DND-41 (cell line): Measurements from ENCODE around the gene TBC1D8.

Experiments used
- ATAC-seq: fragments of 200-7000 bp; cut with Tn5 transposase; 3 replicates; pipeline ENCODE4 v1.9.1; 2021; ENCODE audit warnings: low read depth; ENCODE audit not compliant: insufficient read depth
- DNase-seq: peaks from one replicate; pipeline ENCODE4 v3.0.0-alpha.2; 2020
- H2AFZ ChIP-seq: 2 replicates; pipeline ENCODE4 v1.6.0; 2012; ENCODE audit warnings: low read depth, low read length
- H3K27ac ChIP-seq: 2 replicates; pipeline ENCODE4 v1.5.1; 2012; ENCODE audit warnings: low read length, inconsistent platforms
- H3K27me3 ChIP-seq: fragments of 200-600 bp; sonication (generic); 2 replicates; pipeline ENCODE4 v1.6.0; 2012; ENCODE audit warnings: low read length, mild to moderate bottlenecking, inconsistent platforms; ENCODE audit not compliant: insufficient read depth, poor library complexity
- H3K36me3 ChIP-seq: 2 replicates; pipeline ENCODE4 v1.5.1; 2012; ENCODE audit warnings: low read length, inconsistent platforms; ENCODE audit not compliant: insufficient read depth
- H3K4me1 ChIP-seq: 2 replicates; pipeline ENCODE4 v1.5.1; 2012; ENCODE audit warnings: mild to moderate bottlenecking, low read length; ENCODE audit not compliant: insufficient read depth
- H3K4me2 ChIP-seq: 2 replicates; pipeline ENCODE4 v1.6.0; 2012; ENCODE audit warnings: mild to moderate bottlenecking, moderate library complexity, low read length, inconsistent platforms; ENCODE audit not compliant: insufficient read depth
- H3K4me3 ChIP-seq, 2 experiments: fragments of 200-600 bp in 1 of 2; shearing (Covaris generic) in 1 of 2; 2 replicates each; pipeline ENCODE4 v1.5.1; 2012 to 2016; ENCODE audit warnings: inconsistent platforms in 2 of 2, low read length in 2 of 2, mild to moderate bottlenecking in 2 of 2, low read depth in 1 of 2, moderate library complexity in 1 of 2
- H3K79me2 ChIP-seq: 2 replicates; pipeline ENCODE4 v1.6.0; 2012; ENCODE audit warnings: low read length, inconsistent platforms; ENCODE audit not compliant: insufficient read depth
- H3K9ac ChIP-seq: 2 replicates; pipeline ENCODE4 v1.6.0; 2012; ENCODE audit warnings: low read depth, mild to moderate bottlenecking, inconsistent platforms, low read length, moderate library complexity
- H3K9me3 ChIP-seq: 2 replicates; pipeline ENCODE4 v1.5.1; 2012; ENCODE audit warnings: low read length, moderate library complexity, mild to moderate bottlenecking, inconsistent platforms; ENCODE audit not compliant: insufficient read depth, severe bottlenecking
- H4K20me1 ChIP-seq: 2 replicates; pipeline ENCODE4 v1.6.0; 2012; ENCODE audit warnings: low read length; ENCODE audit not compliant: insufficient read depth
- EZH2 ChIP-seq: IDR thresholded peaks from 3 replicates; pipeline ENCODE4 v1.6.1; 2012; ENCODE audit warnings: borderline replicate concordance, low read depth, mild to moderate bottlenecking, moderate library complexity, low read length, inconsistent platforms; ENCODE audit not compliant: severe bottlenecking
- TF ChIP-seq, protein P1 (sequence below): IDR thresholded peaks from 2 replicates; pipeline ENCODE4 v1.5.1; 2012; ENCODE audit warnings: borderline replicate concordance, low read length, moderate library complexity, mild to moderate bottlenecking; ENCODE audit not compliant: poor library complexity, severe bottlenecking; ENCODE audit errors: extremely low read depth

TBC1D8 gene

DNA sequence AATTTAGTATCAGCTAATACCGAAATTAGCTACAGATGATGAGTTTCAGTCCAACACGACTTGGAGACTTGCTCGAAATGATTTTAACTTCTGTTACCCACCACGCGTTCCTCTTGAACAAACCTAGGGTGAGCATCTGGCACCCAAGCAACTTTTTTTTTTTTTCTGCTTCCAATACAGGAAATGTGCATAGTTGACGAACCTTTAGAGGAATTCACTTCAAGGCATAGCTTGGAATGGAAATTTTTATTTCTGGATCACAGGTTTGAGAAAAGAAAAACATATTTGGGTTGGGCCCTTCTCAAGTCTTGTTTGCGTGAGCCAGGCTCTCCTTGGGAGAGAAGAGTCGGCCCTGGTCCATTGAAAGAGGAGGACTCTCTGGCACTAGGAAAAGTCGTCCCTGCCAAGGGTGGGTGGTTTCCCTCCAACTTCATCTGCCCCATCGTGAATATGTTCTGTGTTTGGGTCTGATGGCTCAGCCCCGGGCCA, 186.5 kb downstream of the TBC1D8 start:
- no peaks in the 10 kb centered on the region for H4K20me1 ChIP-seq
- no peak overlapping the region for H3K4me2 ChIP-seq
- H3K36me3 ChIP-seq = no peaks in the 10 kb centered on the region
- no peaks in the 10 kb centered on the region for H3K79me2 ChIP-seq
- H3K27ac ChIP-seq = no peak overlapping the region
- no peaks in the 10 kb centered on the region for H3K9me3 ChIP-seq
- no peak for ATAC-seq
- TF ChIP-seq EZH2 = no peak
- TF ChIP-seq, protein P1, sequence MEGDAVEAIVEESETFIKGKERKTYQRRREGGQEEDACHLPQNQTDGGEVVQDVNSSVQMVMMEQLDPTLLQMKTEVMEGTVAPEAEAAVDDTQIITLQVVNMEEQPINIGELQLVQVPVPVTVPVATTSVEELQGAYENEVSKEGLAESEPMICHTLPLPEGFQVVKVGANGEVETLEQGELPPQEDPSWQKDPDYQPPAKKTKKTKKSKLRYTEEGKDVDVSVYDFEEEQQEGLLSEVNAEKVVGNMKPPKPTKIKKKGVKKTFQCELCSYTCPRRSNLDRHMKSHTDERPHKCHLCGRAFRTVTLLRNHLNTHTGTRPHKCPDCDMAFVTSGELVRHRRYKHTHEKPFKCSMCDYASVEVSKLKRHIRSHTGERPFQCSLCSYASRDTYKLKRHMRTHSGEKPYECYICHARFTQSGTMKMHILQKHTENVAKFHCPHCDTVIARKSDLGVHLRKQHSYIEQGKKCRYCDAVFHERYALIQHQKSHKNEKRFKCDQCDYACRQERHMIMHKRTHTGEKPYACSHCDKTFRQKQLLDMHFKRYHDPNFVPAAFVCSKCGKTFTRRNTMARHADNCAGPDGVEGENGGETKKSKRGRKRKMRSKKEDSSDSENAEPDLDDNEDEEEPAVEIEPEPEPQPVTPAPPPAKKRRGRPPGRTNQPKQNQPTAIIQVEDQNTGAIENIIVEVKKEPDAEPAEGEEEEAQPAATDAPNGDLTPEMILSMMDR = no peak
- no peak for DNase-seq
- H3K4me3 ChIP-seq = no peak overlapping the region
- H2AFZ ChIP-seq = no peak overlapping the region
- no peaks in the 10 kb centered on the region for H3K27me3 ChIP-seq
- no peak overlapping the region for H3K9ac ChIP-seq
- H3K4me1 ChIP-seq = no peaks in the 10 kb centered on the region

DNA sequence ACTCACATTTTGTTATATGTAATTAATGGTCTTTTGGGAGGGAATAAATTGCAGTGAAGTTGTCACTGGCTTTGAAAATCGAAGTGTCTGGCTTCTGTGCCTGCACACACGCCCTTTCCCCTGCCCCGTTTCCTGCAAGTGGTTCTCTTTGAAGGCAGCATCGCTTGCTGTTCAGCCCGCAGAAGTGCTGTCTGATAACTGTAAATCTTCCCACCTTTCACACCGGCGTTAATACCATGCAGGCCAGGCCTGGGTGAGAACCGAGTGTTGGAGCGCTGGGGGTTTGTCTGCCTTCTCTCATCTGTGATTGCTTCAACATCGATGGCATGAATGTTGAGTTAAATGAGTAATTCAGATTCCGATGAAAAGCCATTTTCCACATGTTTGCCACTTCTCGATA, 187.0 kb downstream of the TBC1D8 start:
- H3K9ac ChIP-seq = no peak overlapping the region
- no peaks in the 10 kb centered on the region for H3K79me2 ChIP-seq
- no peak overlapping the region for H3K4me2 ChIP-seq
- no peaks in the 10 kb centered on the region for H3K4me1 ChIP-seq
- no peaks in the 10 kb centered on the region for H3K36me3 ChIP-seq
- ATAC-seq (no peak), DNase-seq (no peak)
- TF ChIP-seq, protein P1 = no peak
- TF ChIP-seq EZH2 = no peak
- no peak overlapping the region for H2AFZ ChIP-seq
- H3K9me3 ChIP-seq = no peaks in the 10 kb centered on the region
- H3K27ac ChIP-seq = no peak overlapping the region
- no peaks in the 10 kb centered on the region for H4K20me1 ChIP-seq
- no peaks in the 10 kb centered on the region for H3K27me3 ChIP-seq
- H3K4me3 ChIP-seq = no peak overlapping the region

DNA sequence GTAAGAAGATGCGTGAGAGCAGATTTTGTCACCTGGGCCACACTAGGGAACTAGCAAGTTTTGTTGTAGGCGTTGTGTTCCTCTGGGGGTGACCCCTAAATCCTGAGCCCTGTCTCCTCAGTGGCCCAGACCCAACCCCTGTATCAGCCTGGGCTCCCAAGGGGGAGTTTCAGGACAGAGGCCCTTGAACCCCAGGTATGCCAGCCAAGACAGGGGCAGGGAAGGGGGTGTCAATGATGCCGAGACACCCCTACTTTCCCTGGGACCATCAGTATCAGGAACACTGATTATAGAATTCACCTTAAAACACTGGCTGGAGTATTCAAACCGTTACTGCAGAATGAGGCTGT, 188.2 kb downstream of the TBC1D8 start:
- no peak for ATAC-seq

More for the DNA sequence above, 188.2 kb downstream of the TBC1D8 start:
- Histone ChIP-seq H4K20me1 (no peaks in the 10 kb centered on the region), H3K9ac (no peak overlapping the region), H3K4me1 (no peaks in the 10 kb centered on the region), H3K79me2 (no peaks in the 10 kb centered on the region), H3K4me3 (no peak overlapping the region), H3K4me2 (no peak overlapping the region), H3K27me3 (no peaks in the 10 kb centered on the region), H3K9me3 (no peaks in the 10 kb centered on the region), H3K27ac (no peak overlapping the region), H2AFZ (no peak overlapping the region), H3K36me3 (no peaks in the 10 kb centered on the region)
- no peak for DNase-seq
- TF ChIP-seq, protein P1 = no peak
- TF ChIP-seq EZH2 = no peak
